ENCODE results near the gene RBM14. TPM values are rescaled to one million over a fixed set of nuclear protein-coding genes. Genes with fewer than 3 reads are reported as not detected.

RBM14 gene
- total and polyA plus RNA-seq, 10 of the 15 experiments (the other 5 are each of a cell fraction or from before 2014, with no cell fraction given), result 5.4 to 140 (median 44.5) TPM

- Histone ChIP-seq H3K9ac (ENCODE audit: control insufficient read depth, insufficient read depth, low read length) (no peak overlapping the region), H3K4me2 (ENCODE audit: control insufficient read depth, insufficient read depth) (no peak overlapping the region), H3K27me3 (replicated peaks in 1 of 2; ENCODE audit: control insufficient read depth in 2 of 2, insufficient read depth in 2 of 2, low read length in 1 of 2) (no peaks in the 10 kb centered on the region), H3K79me2 (ENCODE audit: control insufficient read depth, insufficient read depth, low read length) (peaks cover 1% of the 10 kb centered on the region), H2AFZ (ENCODE audit: control insufficient read depth, low read depth, low read length) (no peak overlapping the region), H4K20me1 (ENCODE audit: control insufficient read depth, insufficient read depth) (no peaks in the 10 kb centered on the region), H3K4me3 (no peak overlapping the region), H3K36me3 (ENCODE audit: control insufficient read depth in 2 of 2, insufficient read depth in 2 of 2, low read length in 1 of 2) (peaks cover 4 to 35% of the 10 kb centered on the region in 2 experiments), H3K27ac (ENCODE audit: control insufficient read depth, insufficient read depth) (no peak overlapping the region), H3K9me3 (replicated peaks; ENCODE audit: control insufficient read depth, insufficient read depth, low read length) (no peaks in the 10 kb centered on the region), H3K4me1 (ENCODE audit: control insufficient read depth, insufficient read depth, low read length) (no peaks in the 10 kb centered on the region)
- ChIA-PET SMC1A (ENCODE audit: uncharacterized antibody, unreplicated experiment) (interaction anchor here (1.5 to 3.4 kb wide), 2 partner anchors 10 to 12 kb away, joined by 3 to 12 read pairs; partner anchors contain the start of gene RBM4B), CTCF (interaction anchor here (1.1 to 2.0 kb wide), 2 partner anchors 27 to 87 kb away, joined by 3 to 6 read pairs; no protein-coding TSS in a partner anchor), RAD21 (ENCODE audit: unreplicated experiment) (no interaction called here), POLR2A (no interaction called here)
- no peak for FAIRE-seq
- in situ Hi-C loops (cut with MboI) (no loop called here), intact Hi-C loops (cut with micrococcal nuclease; ENCODE audit: unreplicated experiment) (no loop called here)
- no peak for ATAC-seq
- no TSS peak for BruUV-seq (replicated peaks)
- 95% methylated on average over 11 of the region's 11 CpGs for WGBS (ENCODE audit: insufficient coverage, insufficient replicate concordance, low lambda C conversion rate, missing lambda C conversion rate)
- DNase-seq (ENCODE audit: low read depth, low spot score), result no peak
- TF ChIP-seq IKZF1 (conservative IDR thresholded peaks at IDR 0.05), result no peak
- TF ChIP-seq RUNX3 (IDR thresholded peaks at IDR 0.05; ENCODE audit: low read length), result no peak
- TF ChIP-seq RELA (IDR thresholded peaks at IDR 0.05; ENCODE audit: borderline replicate concordance, partially characterized antibody), result no peak
- TF ChIP-seq BHLHE40 (IDR thresholded peaks at IDR 0.05; ENCODE audit: borderline replicate concordance in 1 of 2, low read depth in 2 of 2, low read length in 1 of 2), result no peak
- TF ChIP-seq, protein P1, sequence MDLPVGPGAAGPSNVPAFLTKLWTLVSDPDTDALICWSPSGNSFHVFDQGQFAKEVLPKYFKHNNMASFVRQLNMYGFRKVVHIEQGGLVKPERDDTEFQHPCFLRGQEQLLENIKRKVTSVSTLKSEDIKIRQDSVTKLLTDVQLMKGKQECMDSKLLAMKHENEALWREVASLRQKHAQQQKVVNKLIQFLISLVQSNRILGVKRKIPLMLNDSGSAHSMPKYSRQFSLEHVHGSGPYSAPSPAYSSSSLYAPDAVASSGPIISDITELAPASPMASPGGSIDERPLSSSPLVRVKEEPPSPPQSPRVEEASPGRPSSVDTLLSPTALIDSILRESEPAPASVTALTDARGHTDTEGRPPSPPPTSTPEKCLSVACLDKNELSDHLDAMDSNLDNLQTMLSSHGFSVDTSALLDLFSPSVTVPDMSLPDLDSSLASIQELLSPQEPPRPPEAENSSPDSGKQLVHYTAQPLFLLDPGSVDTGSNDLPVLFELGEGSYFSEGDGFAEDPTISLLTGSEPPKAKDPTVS (IDR thresholded peaks at IDR 0.05; ENCODE audit: low read depth, low read length), result no peak
- no peak for TF ChIP-seq YBX1 (IDR thresholded peaks at IDR 0.05)
- no peak for TF ChIP-seq NFXL1 (IDR thresholded peaks at IDR 0.05; ENCODE audit: borderline replicate concordance)
- TF ChIP-seq, protein P2, sequence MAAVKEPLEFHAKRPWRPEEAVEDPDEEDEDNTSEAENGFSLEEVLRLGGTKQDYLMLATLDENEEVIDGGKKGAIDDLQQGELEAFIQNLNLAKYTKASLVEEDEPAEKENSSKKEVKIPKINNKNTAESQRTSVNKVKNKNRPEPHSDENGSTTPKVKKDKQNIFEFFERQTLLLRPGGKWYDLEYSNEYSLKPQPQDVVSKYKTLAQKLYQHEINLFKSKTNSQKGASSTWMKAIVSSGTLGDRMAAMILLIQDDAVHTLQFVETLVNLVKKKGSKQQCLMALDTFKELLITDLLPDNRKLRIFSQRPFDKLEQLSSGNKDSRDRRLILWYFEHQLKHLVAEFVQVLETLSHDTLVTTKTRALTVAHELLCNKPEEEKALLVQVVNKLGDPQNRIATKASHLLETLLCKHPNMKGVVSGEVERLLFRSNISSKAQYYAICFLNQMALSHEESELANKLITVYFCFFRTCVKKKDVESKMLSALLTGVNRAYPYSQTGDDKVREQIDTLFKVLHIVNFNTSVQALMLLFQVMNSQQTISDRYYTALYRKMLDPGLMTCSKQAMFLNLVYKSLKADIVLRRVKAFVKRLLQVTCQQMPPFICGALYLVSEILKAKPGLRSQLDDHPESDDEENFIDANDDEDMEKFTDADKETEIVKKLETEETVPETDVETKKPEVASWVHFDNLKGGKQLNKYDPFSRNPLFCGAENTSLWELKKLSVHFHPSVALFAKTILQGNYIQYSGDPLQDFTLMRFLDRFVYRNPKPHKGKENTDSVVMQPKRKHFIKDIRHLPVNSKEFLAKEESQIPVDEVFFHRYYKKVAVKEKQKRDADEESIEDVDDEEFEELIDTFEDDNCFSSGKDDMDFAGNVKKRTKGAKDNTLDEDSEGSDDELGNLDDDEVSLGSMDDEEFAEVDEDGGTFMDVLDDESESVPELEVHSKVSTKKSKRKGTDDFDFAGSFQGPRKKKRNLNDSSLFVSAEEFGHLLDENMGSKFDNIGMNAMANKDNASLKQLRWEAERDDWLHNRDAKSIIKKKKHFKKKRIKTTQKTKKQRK (IDR thresholded peaks at IDR 0.05; ENCODE audit: low read depth, low read length), result no peak
- no peak for TF ChIP-seq ELK1 (IDR thresholded peaks at IDR 0.05; ENCODE audit: low read depth, low read length)
- no peak for TF ChIP-seq PML (IDR thresholded peaks at IDR 0.05; ENCODE audit: low read length)
- TF ChIP-seq NR2C1 (IDR thresholded peaks at IDR 0.05), result no peak
- TF ChIP-seq MYC (IDR thresholded peaks at IDR 0.05; ENCODE audit: insufficient read depth, insufficient read length, insufficient replicate concordance, low read length, severe bottlenecking), result no peak
- no peak for TF ChIP-seq IKZF2 (IDR thresholded peaks at IDR 0.05)
- no peak for TF ChIP-seq RCOR1 (conservative IDR thresholded peaks at IDR 0.05; ENCODE audit: low read depth, low read length)
- no peak for TF ChIP-seq ATF7 (IDR thresholded peaks at IDR 0.05; ENCODE audit: low read depth)
- no peak for TF ChIP-seq TCF3 (IDR thresholded peaks at IDR 0.05; ENCODE audit: borderline replicate concordance, insufficient read depth, low read depth, low read length)
- TF ChIP-seq, protein P3, sequence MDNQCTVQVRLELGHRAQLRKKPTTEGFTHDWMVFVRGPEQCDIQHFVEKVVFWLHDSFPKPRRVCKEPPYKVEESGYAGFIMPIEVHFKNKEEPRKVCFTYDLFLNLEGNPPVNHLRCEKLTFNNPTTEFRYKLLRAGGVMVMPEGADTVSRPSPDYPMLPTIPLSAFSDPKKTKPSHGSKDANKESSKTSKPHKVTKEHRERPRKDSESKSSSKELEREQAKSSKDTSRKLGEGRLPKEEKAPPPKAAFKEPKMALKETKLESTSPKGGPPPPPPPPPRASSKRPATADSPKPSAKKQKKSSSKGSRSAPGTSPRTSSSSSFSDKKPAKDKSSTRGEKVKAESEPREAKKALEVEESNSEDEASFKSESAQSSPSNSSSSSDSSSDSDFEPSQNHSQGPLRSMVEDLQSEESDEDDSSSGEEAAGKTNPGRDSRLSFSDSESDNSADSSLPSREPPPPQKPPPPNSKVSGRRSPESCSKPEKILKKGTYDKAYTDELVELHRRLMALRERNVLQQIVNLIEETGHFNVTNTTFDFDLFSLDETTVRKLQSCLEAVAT (IDR thresholded peaks at IDR 0.05), result no peak
- TF ChIP-seq SMAD1 (IDR thresholded peaks at IDR 0.05; ENCODE audit: low read depth, partially characterized antibody), result no peak
- TF ChIP-seq NRF1 (conservative IDR thresholded peaks at IDR 0.05; ENCODE audit: low read depth, low read length), result no peak
Observed at GRCh38 chr11:66665369-66665768, 48.9 kb downstream of the RBM14 start.
